Mesenteric fat pad (tissue), 1 donor: ENCODE data around the gene C2orf15. TPM values are rescaled to one million over a fixed set of nuclear protein-coding genes. Genes with fewer than 3 reads are reported as not detected.
"Not testable (repeated sequence)": the region's sequence is repeated elsewhere in the genome, so short reads cannot be mapped to it uniquely, and the experiment has no call there.

Experiments
- DNase-seq: peaks from one replicate; pipeline ENCODE4 v3.0.0-alpha.2; 2020; ENCODE audit warnings: low spot score
- total RNA-seq: library from RNA; stranded (reverse); fragmentation: NEBNext Ultra II Directional; extraction: Animal tissue kit (Norgen Biotek cat#: 25700); gene quantifications from one replicate; pipeline ENCODE4 v1.2.1, GENCODE V29; 2021
- donor health status: DM: yes; HTN: yes; CAD: no.

The C2orf15 gene
- total RNA-seq, 1 donor from 2014 or later = 0.32 TPM

DNA sequence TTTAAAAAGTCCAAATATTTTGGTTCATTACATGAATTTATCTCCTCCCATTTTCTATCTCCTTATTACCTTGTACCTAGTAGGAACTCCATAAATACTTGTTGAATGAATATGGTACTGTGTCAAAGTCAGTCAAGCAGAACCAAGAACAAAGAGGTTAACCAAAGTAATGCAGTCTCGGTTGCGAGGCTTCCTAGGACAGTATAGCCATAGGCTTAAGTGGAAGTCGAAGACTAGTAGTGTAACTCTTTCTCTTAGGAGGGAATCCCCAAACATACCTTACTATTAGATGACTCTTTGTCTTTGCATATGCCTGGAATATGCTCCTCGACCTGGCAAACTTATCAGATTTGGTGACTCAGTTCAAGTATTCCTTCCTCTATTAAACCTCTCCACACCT, 18.1 kb downstream of the C2orf15 start:
- no peak for DNase-seq

DNA sequence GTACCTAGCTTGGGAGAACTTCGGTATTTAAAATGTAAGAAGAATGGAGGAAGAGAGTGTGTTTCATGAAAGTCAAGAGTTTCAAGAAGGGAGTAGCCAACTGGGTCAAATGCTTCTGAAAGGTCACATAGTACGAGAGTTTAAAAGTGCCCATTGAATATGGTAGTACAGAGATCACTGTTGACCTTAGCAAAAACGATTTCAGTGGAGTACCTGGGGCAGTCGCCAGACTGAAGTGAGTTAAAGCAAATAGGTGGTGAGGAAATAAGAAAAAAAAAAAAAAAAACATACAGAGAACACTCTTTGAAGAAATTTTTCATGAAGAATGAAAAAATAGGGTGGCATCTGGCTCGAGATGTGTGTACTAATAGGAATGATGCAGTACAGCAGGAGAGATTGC, 24.7 kb downstream of the C2orf15 start:
- no peak for DNase-seq

DNA sequence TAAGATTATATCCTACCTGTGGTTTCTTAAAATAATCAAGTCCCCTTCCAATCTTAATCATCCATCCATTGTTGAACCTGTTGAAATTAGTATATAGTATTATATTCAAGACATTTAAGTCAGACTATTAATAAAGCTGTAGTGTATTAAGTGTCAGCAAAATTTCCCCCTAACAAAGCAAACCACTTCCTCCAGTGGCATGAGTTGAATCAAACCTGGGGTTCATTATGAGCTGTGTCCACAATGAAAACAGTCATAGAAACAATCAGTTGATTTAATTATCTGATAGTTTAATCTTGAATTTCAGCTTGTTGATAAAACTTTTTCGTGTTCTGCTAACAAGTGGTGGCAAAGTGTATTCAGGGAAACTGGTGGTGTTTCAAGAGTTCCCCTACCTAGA, 28.0 kb downstream of the C2orf15 start:
- no peak for DNase-seq

DNA sequence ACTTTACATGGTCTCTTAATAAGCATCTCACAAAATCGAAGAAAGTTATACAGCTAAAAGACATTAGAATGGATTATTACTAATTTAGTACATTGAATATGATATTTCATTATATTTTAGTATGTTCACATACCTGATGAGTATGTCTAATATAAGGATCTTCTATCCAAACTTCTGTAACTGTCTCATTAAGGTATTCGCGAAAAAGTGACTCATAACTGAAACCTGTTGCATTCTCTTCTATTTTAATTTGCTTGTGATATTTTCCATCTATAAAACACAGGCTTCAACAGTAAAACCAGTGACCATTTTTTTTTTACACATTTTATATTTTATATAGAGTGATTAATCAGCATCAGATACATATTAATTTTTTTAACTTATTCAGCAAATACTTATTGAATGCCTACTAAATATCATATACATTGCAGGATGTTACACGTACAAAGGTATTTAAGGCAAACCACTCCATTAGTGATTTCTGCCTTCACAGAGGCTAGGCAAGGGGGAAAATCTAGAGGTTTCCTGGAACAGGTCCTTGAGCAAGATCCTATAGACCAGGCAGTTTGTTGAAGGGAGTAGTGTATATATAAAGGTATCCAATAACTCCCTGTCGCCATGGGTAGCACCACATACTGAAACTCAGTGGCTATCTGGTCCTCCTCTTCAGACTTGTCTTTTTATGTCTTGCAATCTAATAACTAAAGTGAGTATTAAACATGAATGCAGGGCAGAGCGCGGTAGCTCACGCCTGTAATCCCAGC, 30.1 kb downstream of the C2orf15 start:
- no peak for DNase-seq

DNA sequence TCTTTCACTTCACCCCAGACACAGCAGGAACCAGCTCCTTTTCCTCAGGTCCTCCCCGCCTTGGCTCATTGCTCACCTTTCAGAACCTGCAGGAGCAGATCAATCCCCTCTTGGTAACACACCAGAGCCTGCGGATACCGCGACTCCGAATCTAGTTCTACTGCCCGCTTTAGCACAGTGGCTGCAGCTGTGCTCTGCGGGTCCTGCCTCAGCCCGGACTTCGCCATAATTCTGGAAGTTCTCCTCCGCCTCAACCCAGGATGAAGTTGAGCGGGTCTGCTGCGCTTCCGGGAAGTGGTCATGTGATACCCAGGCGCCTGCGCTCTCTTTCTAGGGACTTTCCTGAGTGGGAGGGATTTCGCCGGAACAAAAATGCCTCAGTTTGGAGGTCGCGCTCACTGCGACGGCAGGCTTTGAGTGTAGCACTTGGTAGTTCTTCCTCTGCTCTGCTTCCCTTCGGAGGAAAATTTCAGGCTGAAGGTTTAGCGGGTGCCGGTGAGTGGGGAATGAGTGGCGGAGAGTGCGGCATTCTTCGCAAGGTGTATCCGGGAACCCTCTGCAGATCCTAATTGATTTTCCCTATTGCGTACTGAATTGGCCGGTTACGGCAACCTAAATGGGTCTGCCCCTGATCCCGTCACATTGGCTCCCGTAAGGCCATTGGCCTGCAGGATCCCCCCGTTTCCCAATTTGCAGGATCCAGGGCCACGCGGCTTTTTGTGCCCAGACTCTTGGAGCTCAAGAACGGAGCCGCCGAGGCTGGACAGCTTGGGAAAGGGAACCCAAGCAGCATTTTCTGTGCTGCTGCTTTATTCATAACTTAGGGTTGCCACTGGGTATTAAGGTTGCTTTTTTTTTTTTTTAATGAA, 39.5 kb downstream of the C2orf15 start, which contains the start of the genes MITD1 and MRPL30:
TSS of gene MITD1 (minus strand) at position 304 of the 869 bp plus-strand sequence. CDS start at position 227, 77 bp downstream.
TSS of gene MRPL30 (plus strand) at position 430 of the 869 bp plus-strand sequence. CDS start 5,020 bp downstream, outside the sequence.
- DNase-seq = peak; percentile 95

DNA sequence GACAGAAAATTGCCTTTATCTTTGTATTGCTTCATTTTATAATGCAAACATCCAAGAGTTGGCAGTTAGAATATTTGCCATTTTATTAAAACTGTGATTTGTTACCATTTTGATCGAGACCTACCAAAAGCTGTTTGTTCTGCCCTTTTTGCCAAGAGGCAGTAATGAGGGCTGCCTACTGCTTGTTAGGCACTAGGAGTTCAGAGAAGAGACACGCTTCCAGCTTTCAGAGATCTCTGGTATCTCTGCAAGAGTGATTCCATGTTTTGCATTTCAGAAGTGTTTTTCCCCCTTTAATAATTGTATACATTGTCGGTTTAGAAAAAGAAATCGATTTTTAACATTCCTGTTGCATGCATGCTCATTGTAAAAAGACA, 40.1 kb downstream of the C2orf15 start:
- no peak for DNase-seq

DNA sequence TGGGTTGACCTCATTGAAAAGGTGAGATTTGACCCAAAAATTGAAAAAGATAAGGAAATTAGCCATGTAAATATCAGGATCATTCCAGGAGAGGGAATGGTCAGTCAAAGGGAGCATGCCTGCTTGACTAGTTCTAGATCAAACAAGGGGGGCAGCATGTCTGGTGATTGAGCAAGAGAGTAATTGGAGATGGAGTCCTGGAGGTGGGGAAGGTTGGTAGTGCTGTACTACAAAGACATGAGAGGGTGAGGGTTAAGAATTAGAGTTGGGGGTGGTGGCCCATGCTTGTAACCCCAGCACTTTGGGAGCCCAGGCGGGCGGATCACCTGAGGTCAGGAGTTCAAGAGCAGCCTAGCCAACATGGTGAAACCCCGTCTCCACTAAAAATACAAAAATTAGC, 41.5 kb downstream of the C2orf15 start:
- DNase-seq = no peak

DNA sequence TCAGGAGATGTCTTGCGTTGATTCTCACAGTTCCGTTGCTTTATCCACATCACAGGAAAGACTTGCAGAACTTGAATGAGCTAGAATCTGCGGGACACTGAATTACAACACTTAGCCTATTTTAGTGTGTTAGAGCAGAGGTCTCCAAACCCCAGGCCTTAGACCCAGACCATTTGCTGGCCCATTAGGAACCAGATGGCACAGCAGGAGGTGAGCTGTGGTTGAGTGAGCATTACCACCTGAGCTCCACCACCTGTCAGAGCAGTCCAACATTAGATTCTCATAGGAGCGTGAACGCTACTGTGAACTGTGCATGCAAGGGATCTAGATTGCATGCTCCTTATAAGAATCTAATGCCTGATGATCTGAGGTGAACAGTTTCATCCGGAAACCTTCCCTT, 43.3 kb downstream of the C2orf15 start:
- DNase-seq = no peak

DNA sequence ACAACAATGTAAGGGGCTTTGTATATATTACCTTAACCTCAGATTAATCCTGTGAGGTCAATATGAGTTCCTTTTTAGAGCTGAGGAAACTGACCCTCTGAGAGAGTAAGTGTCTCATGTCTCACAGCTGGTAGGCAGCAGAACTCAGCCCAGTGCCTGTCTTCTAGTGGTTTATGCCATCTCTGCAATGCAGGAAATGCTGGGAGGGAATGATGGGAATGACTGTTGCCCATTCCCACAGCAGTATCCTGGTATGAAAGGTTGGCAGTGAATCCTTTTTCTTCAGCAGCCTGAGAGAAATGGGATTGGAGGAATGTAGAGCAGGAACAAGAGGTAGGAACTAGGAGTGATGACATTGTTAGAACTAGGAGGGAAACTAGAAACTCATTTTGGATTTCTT, 45.5 kb downstream of the C2orf15 start:
- DNase-seq = no peak

DNA sequence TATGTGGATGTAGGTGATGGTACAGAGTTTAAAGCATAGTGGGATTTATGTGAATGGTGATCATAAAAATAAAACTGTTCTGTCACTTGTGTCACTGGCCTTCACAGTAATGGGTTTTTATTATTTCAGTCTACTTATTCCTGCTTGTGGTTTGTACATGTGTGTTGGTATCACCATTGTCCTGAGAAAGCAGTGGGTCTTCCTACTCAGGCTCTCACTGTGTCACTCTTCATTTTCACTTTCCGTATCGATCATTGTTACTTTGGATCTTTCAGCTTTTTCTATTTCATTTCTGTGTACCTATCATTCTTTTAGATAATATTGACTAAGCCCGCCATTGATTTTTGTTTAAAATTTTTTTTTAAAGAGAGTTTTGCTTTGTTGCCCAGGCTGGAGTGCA, 46.9 kb downstream of the C2orf15 start:
- DNase-seq = no peak

DNA sequence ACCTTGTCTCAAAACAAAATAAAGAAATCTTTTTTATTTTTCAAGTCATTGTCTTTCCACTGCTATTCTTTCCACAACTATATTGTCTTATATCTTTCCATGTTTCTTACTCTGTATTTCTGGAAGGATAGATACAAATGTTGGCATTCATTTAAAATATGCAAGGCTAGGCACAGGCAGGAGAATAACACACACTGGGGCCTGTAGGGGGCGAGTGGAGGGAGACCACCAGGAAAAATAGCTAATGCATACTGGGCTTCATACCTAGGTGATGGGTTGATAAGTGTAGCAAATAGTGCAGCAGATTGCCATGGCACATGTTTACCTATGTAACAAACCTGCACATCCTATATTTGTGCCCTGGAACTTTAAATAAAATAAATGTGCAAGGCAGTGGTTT, 49.0 kb downstream of the C2orf15 start:
- DNase-seq = no peak

DNA sequence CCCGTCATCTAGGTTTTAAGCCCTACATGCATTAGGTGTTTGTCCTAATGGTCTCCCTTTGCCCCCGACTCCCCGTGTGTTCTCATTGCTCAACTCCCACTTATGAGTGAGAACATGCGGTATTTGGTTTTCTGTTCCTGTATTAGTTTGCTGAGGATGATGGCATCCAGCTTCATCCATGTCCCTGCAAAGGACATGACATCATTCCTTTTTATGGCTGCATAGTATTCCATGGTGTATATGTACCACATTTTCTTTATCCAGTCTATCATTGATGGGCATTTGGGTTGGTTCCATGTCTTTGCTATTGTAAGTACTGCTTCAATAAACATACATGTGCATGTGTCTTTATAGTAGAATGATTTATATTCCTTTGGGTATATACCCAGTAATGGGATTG, 50.9 kb downstream of the C2orf15 start:
- not testable (repeated sequence) for DNase-seq

DNA sequence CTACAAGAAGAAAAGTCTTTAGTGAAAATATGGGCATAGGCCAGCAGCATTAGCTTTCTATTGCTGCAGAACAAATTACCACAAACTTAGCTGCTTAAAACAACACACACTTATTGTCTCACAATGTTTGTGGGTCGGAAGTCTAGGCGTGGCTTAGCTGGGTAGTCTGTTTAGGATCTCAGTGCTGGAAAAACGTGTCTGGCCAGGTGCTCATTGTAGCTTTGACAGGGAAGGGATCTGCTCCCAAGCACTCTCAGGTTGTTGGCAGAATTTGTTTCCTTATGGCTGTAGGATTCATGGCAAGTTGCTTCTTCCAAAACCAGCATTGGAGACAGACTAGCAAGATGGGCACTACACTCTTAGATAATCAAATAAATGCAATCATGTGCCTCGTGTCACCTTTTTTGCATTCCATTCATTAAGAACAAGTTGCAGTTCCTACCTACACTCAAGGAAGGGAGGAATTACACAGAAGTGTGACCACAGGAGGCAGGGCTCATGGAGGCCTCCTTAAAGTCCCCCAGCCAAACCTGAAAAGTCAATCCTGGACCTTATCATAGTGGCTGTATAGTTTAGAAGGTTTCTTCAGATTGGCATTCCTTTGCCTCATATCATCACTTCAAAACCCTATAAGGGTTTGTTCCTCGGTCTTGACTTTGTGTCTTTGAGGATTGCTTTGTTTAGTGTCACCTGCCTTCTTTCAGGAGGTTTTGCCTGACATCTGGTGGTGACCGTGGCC, 56.8 kb downstream of the C2orf15 start:
- DNase-seq = no peak

DNA sequence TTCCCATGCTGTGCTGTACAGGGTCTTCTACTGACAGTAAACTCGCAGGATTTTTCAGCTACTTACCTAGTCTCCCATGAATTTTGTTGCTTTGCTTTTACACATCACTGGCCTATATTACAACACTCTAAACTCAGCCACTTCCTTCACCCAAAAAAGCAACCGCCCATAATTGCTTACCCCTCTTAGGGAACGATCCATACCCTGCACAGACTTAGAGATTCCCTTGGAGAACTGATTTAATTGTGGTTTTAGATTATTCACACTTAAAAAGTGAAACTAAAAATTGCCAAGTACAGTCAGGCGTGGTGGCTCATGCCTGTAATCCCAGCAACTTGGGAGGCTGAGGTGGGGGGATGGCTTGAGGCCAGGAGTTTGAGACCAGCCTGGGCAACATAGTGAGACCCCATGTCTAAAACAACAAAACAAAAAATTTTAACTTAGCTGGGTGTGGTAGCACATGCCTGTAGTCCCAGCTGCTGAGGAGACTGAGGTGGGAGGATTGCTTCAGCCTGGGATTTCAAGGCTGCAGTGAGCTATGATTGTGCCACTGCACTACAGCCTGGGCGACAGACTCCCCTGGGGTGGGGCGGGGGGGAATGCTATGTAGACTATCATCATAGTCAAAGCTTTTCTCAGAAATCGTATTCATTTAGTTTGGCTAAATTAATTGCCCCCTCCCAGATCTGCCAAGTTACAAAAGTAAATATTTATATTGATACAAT, 58.7 kb downstream of the C2orf15 start:
- DNase-seq = no peak

Other genes starting within 250 kb of the C2orf15 start
- 7.9 TPM for gene CRACDL, start 205.5 kb upstream of the C2orf15 start, total RNA-seq
- 7.7 TPM for gene TSGA10, start 13.2 kb downstream of the C2orf15 start, total RNA-seq
- gene LIPT1, start 13.3 kb downstream of the C2orf15 start, total RNA-seq = 7.5 TPM
- 18.0 TPM for gene MITD1, start 39.4 kb downstream of the C2orf15 start, total RNA-seq
- 21.9 TPM for gene MRPL30, start 39.5 kb downstream of the C2orf15 start, total RNA-seq
- gene LYG2, start 114.0 kb downstream of the C2orf15 start, total RNA-seq = not detected
- 1.1 TPM for gene LYG1, start 159.5 kb downstream of the C2orf15 start, total RNA-seq
- 25.1 TPM for gene TXNDC9, start 194.6 kb downstream of the C2orf15 start, total RNA-seq
- gene EIF5B, start 195.7 kb downstream of the C2orf15 start, total RNA-seq = 46.1 TPM